Sciatic nerve (tissue), 2 donors: Measurements from ENCODE around the gene ZNF234. TPM values are rescaled to one million over a fixed set of nuclear protein-coding genes. Genes with fewer than 3 reads are reported as not detected.
"Not testable (repeated sequence)": the region's sequence is repeated elsewhere in the genome, so short reads cannot be mapped to it uniquely, and the experiment has no call there.

ENCODE experiments used
- ATAC-seq: fragments of 200-7000 bp; cut with Tn5 transposase; one replicate; pipeline ENCODE4 v1.9.1; 2020; ENCODE audit warnings: mild to moderate bottlenecking, moderate library complexity
- DNase-seq: peaks from one replicate; pipeline ENCODE4 v3.0.0-alpha.2; 2020; ENCODE audit warnings: low spot score
- intact Hi-C: fragments of 100-400 bp; cut with DNase I; formaldehyde crosslinking; loops from one replicate; pipeline ENCODE4 v1.14.2; 2022
- total RNA-seq: library from RNA; stranded (reverse); fragmentation: NEBNext Ultra II Directional; extraction: Animal tissue kit (Norgen Biotek cat#: 25700); gene quantifications from one replicate; pipeline ENCODE4 v1.2.1, GENCODE V29; 2021
- donor health status: DM: no; HTN: no; CAD: no.
- donor health status: DM: no; HTN: no; CAD: no.

The ZNF234 gene
- total RNA-seq, result 16.6 TPM

DNA sequence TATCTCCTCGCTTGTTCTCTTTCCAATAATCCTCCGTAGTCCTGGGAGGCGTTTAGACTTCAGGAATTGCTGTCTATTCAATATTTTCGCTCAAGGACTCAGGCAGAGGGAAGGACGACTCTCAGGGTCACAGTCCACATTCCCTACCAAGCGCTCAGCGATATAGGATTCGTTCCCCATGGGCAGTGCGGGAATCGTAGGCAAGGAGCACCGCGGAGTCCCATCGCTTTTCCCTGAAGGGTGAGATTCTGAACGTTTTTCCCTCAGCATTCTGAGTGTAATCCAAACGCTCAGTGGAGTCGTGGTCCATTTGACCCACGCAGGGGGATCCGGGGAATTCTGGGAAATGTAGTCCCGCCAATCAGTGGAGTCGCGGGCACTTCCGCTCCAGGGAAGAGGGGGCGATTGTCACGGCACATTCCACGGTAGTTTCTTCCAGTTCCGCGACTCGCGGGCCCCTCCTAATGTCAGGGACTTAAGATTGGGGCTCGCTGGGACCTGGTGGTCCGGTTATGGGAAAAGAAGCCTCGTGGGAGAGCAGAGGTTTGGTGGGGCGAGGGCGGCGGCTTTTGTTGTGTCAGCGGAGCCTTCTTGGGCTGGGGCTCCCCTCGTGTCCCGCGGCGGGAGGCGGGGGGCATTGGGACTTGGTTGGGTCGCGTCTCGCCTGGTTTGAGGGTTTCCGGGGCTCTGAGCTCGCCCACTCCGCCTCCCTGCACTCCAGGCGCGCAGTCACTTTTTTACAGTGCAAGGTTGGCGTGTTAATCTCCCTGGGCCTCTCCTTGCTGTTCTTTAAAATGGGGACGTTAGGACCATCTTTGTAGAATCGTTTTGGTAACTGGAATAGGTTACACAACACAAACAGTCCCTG lies at the start of gene ZNF234:
Gene ZNF234 (plus strand): TSS at position 364 of the 868 bp plus-strand sequence. CDS start 3,079 bp downstream, outside the sequence.
- peak; percentile 99 for ATAC-seq
- DNase-seq, result peak; percentile 91
- intact Hi-C loops, result no loop called here

GRCh38 chr19:44092108-44092507 lies 49.2 kb upstream of the ZNF234 start:
- ATAC-seq (no peak), DNase-seq (no peak)
- intact Hi-C loops, result no loop called here

DNA sequence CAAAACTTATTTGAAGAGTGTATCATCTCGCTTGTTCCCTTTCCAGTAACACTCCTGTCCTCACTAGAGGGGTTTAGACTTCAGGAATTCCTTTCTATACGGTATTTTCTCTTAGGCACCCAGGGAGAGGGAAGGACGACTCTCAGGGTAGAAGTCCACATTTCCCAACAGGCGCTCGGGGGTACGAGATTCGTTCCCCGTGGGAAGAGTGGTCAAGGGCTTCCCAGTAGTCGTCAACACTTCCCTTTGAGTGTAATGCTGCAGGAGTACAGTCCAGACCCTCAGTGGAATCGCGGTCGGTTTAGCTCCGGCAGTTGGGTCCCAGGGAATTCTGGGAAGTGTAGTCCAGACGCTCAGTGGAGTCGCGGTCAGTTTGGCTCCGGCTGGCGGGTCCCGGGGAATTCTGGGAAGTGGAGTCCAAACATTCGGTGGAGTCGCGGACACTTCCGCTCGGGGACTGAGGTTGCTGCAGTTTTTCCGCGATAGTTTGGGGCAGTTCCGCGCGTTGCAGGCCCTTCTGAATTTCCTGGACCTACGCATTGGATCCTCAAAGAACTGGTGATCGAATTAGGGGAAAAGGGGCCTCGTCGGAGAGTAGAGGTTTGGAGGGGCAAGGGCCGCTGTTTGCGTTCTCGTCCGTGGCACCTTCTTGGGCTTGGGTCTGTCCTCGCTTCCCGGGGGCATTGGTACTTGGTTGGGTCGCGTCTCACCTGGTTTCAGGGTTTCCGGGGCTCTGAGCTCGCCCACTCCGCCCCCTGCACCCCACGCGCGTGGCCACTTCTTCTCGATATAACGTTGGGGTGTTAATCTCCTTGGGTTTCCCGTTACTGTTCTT lies 47.2 kb upstream of the ZNF234 start, which contains the start of gene ZNF224:
Gene ZNF224 (plus strand): TSS at position 431 of the 835 bp plus-strand sequence. CDS start 3,513 bp downstream, outside the sequence.
- intact Hi-C loops, result no loop called here
- ATAC-seq, result peak; percentile 100

DNA sequence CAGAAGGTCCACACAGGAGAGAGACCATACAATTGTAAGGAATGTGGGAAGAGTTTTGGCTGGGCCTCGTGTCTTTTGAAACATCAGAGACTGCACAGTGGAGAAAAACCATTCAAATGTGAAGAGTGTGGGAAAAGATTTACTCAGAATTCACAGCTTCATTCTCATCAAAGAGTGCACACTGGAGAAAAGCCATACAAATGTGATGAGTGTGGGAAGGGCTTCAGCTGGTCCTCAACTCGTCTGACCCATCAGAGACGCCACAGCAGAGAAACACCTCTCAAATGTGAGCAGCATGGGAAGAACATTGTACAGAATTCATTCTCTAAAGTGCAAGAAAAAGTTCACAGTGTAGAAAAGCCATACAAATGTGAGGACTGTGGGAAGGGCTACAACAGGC lies 33.6 kb upstream of the ZNF234 start:
- ATAC-seq, result no peak
- intact Hi-C loops, result no loop called here
- DNase-seq, result no peak

More for the DNA sequence above, 47.2 kb upstream of the ZNF234 start, which contains the start of gene ZNF224:
- DNase-seq, result peak; percentile 94

DNA sequence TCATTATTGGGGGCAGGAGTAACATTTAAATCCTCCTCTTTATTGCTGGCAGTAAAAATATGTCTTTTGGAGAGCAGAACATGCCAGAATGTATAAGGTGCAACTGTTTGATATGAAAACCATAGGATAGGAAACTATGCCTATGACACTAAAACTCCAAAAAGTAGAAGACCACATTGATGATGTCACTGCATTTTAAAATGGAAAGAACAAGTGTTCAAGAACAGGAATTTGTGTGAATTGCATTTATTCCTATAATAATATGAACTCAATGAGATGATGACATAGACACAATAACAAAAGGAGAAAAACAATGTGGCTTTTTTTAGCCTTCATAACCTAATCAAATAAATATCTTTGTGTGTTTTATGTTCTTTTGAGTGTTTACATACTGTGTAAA lies 31.9 kb upstream of the ZNF234 start:
- ATAC-seq (no peak), DNase-seq (no peak)
- intact Hi-C loops, result no loop called here

GRCh38 chr19:44111910-44112463 lies 29.4 kb upstream of the ZNF234 start:
- ATAC-seq, result no peak
- intact Hi-C loops, result no loop called here
- no peak for DNase-seq

DNA sequence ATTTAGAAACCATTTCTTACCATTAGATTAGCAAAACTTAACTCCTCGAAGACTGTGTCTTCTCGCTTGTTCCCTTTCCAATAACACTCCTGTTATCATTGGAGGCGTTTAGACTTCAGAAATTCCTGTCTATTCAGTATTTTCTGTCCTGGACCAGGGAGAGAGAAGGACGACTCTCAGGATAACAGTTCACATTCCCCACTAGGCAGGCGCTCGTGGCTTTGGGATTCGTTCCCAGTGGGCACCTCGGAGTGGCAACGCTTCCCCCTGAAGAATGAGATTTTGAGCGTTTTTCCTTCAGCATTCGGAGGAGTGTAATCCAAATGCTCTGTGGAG lies 28.6 kb upstream of the ZNF234 start:
- no peak for ATAC-seq

DNA sequence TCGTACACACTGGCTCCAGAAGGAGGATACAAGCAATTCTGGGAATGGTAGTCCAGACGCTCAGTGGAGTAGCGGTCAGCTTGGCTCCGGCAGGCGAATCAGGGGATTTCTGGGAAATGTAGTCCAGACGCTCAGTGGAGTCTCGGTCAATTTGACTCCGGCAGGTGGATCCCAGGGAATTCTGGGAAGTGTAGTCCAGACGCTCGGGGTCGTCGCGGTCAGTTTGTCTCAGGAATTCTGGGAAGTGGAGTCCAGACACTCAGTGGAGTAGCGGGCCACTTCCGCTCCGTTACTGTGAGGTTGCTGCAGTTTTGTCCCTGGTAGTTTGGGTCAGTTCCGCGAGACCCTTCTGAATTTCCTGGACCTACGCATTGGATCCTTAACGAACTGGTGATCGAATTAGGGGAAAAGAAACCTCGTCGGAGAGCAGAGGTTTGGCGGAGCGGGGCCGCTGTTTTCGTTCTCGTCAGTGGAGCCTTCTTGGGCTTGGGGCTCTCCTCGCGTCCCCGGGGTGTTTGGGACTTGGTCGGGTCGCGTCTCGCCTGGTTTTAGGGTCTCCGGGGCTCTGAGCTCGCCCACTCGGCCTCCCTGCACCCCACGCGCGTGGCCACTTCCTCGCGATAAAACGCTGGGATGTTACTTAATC lies 28.1 kb upstream of the ZNF234 start, which contains the start of gene ZNF225:
Gene ZNF225 (plus strand): TSS at position 262 of the 646 bp plus-strand sequence. CDS start 2,429 bp downstream, outside the sequence.
- DNase-seq (peak; percentile 95), ATAC-seq (peak; percentile 99)
- intact Hi-C loops, result no loop called here

More for the DNA sequence above, 28.6 kb upstream of the ZNF234 start:
- DNase-seq, result no peak
- intact Hi-C loops, result no loop called here

- no peak for DNase-seq
- intact Hi-C loops, result no loop called here
- ATAC-seq, result no peak
Observed at GRCh38 chr19:44113784-44114390, 27.5 kb upstream of the ZNF234 start.

DNA sequence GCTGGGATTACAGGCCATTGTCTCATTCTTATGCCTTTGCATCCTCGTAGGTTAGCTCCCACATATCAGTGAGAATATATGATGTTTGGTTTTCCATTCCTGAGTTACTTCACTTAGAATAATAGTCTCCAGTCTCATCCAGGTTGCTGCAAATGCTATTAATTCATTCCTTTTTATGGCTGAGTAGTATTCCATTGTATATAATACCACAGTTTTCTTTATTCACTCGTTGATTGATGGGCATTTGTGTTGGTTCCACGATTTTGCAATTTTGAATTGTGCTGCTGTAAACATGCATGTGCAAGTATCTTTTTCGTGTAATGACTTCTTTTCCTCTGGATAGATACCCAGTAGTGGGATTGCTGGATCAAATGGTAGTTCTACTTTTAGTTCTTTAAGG lies 20.2 kb upstream of the ZNF234 start:
- DNase-seq, intact Hi-C loops, ATAC-seq: not testable (repeated sequence)

GRCh38 chr19:44131955-44132354 lies 9.4 kb upstream of the ZNF234 start:
- DNase-seq (no peak), ATAC-seq (no peak)
- intact Hi-C loops, result no loop called here

- DNase-seq, result no peak
- ATAC-seq, result peak; percentile 44
- intact Hi-C loops, result no loop called here
Observed at GRCh38 chr19:44142059-44142433, 692 bp downstream of the ZNF234 start.

DNA sequence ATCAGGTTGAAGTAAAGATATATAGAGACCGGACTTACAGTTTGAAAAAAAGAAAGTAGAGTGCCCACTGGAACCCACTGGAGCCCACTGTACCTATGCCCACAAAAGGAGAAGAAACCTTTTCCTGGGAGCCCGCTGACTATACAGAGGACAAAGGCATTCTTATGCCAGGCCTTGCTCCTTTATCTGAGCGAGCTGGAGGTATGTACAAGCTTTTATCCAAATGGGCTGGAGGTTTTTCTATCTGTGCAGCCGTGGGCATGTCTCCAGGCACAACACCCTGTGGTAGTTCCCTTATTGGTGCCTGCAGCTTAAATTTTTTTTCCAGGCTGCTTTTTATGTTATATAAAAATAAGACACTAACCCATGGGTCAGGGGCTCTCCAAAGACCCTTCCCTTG lies 8.4 kb downstream of the ZNF234 start:
- intact Hi-C loops, result no loop called here
- no peak for ATAC-seq
- DNase-seq, result no peak

DNA sequence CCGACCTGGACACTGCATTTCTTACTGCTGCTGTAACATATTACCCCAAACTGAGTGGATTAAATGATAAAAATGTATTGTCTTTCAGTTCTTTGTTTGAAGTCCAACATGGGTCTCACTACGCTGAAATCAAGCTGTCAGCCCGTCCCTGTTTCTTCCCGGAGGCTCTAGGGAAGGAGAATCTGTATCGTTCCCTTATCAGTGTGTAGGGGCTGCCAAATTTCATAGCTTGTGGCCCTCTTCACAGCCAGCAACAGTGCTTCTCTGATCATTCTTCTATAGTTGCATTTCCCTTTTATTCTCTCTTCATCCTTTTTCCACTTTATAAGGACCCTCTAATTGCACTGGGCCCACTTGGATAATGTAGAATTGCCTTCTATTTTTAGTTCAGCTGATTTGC lies 10.1 kb downstream of the ZNF234 start:
- DNase-seq (no peak), ATAC-seq (no peak)

GRCh38 chr19:44156475-44156874 lies 15.1 kb downstream of the ZNF234 start:
- ATAC-seq (no peak), DNase-seq (no peak)
- intact Hi-C loops, result no loop called here

More for the DNA sequence above, 10.1 kb downstream of the ZNF234 start:
- intact Hi-C loops, result no loop called here

GRCh38 chr19:44163789-44164188 lies 22.4 kb downstream of the ZNF234 start:
- intact Hi-C loops, result no loop called here
- ATAC-seq, result no peak

GRCh38 chr19:44164327-44164672 lies 22.9 kb downstream of the ZNF234 start:
- intact Hi-C loops, result no loop called here

More at GRCh38 chr19:44163789-44164188, 22.4 kb downstream of the ZNF234 start:
- no peak for DNase-seq

DNA sequence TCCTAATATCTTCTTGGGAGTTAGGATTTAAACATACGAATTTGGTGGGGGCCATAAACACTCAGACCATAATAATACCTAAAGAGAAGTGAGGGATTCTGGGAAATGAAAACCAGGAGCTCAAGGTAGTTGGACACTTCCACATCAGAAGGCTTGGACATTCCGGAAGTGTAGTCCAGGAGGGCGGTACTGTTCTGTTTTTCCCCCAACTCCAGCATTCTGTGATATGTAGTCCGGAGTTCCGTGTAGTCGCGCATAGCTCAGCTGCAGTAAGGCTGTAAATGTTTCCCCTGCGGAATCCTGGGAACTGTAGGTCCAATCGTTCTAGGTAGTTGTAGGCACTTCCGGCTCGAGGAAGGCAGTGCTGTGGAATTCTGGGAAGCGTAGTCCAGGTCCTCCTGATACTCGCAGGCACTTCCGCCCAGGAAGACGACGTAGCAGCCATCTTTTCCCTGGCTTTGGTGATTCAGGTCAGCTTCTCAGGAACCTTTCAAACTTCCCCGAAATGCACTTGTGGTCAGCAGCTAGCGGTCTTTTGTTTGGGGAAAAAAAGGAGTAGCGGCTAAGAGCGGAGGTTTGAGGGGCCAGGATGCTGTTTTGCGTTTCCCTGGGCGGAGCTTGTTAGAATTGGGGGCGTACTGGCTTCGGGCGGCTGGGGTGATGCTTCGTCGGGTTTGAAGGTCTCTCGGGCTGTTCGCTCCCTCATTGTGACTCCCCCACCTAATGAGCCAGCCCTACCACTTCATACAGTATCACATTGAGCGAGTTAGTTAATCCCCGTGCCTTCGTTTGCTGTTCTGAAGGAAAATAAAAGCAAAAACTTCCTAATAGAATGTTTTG lies 23.5 kb downstream of the ZNF234 start, which contains the start of gene ZNF226:
Gene ZNF226 (plus strand): TSS at position 428 of the 840 bp plus-strand sequence. CDS start 4,981 bp downstream, outside the sequence.
- intact Hi-C loops, result no loop called here
- DNase-seq (peak; percentile 88), ATAC-seq (peak; percentile 100)

More at GRCh38 chr19:44164327-44164672, 22.9 kb downstream of the ZNF234 start:
- ATAC-seq, result no peak
- DNase-seq, result no peak
